ENCODE results near the gene MYBPC1. TPM values are rescaled to one million over a fixed set of nuclear protein-coding genes. Genes with fewer than 3 reads are reported as not detected.

The MYBPC1 gene
- total and polyA plus RNA-seq, 2 of the 13 experiments (the other 11 are each of a cell fraction or from before 2014, with no cell fraction given): 0.31 to 0.53 TPM

DNA sequence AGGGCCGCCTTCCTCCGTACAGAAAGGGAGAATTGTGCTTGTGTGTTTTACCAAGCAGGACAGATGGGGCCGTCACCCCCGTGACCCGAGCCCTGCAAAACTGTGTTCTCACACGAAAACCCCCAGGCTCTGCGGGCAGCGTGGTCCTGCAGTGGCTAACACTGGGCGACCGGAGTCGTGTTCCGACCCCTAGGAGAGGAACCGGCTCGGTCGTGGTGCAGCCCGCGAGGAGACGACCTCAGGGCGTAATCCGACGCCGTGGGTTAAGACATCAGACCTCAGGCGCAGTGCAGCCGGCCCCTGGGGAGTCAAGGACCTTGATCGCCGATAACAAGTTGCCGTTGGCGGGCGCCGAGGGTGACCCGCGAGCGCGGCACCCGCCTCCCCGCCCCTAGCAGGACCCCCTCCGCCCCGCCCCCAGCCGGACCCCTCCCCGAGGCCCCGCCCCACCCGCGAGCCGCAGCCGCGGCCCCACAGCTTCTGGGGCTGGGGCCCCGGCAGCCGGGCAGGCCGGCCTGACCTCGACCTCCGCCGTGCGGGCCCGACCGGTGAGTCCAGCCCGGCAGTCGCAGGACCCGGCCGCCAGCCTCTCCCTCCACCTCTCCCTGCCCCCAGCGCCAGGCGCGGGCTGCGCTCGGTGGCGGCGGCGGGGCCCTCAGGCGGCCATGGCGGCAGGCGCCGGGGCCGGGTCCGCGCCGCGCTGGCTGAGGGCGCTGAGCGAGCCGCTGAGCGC lies 102.6 kb downstream of the MYBPC1 start, which contains the start of gene CHPT1:
CHPT1 (plus strand) TSS at position 444 of the 733 bp plus-strand sequence; CDS start at position 666, 222 bp downstream.
- ChIA-PET POLR2A (interaction anchor here (0.6 to 2.8 kb wide), 8 partner anchors 10 to 131 kb away, joined by 3 to 20 read pairs (median 4); no protein-coding TSS in a partner anchor), CTCF (ENCODE audit: low intra/inter-chr PET ratio, low total read pairs) (no interaction called here)
- WGBS (ENCODE audit: low lambda C conversion rate): 4% methylated on average over 3 of the region's 80 CpGs
- Histone ChIP-seq H3K9me3 (ENCODE audit: low read length) (no peaks in the 10 kb centered on the region), H3K27ac (ENCODE audit: extremely low read length, insufficient read depth, low read length) (peak within 1 kb of the TSS; percentile 98), H3K36me3 (replicated peaks in 1 of 2; ENCODE audit: control insufficient read depth in 1 of 2, insufficient read depth in 2 of 2, low read length in 2 of 2) (no peaks in the 10 kb centered on the region), H3K27me3 (ENCODE audit: control insufficient read depth in 1 of 2, insufficient read depth in 2 of 2, low read length in 2 of 2) (no peaks in the 10 kb centered on the region; a peak in 2 of 5 replicates), H3K4me1 (ENCODE audit: insufficient read depth, low read length) (peaks cover 55% of the 10 kb centered on the region), H3K4me2 (ENCODE audit: low read depth, low read length) (peak within 1 kb of the TSS; percentile 92), H3K79me2 (ENCODE audit: insufficient read depth, low read length) (peaks cover 53% of the 10 kb centered on the region), H2AFZ (ENCODE audit: low read length) (no peak within 1 kb of the TSS), H3K9ac (ENCODE audit: insufficient read depth, low read depth, low read length) (peak within 1 kb of the TSS; percentile 95), H4K20me1 (ENCODE audit: insufficient read depth, low read length) (peaks cover 22% of the 10 kb centered on the region), H3K4me3 (replicated peaks in 1 of 3; ENCODE audit: insufficient read depth in 1 of 3, low read depth in 2 of 3, low read length in 3 of 3) (peak within 1 kb of the TSS; percentile 97 to 100 (median 99))
- in situ Hi-C loops (cut with HindIII; ENCODE audit: extremely low pct_ligation_motif_present, low pct_unique_long_range_greater_than_20kb) (loop anchor here (10.0 kb wide), 1 partner anchor 93 kb away; no protein-coding TSS in a partner anchor), intact Hi-C loops (cut with micrococcal nuclease; ENCODE audit: unreplicated experiment) (loop anchor here (1.0 to 5.0 kb wide), 3 partner anchors 27 to 127 kb away; no protein-coding TSS in a partner anchor)
- FAIRE-seq (no peak), DNase-seq (ENCODE audit: low spot score) (peak; percentile 81), ATAC-seq (peak; percentile 84)
- no TSS peak for BruUV-seq (replicated peaks)
- TF ChIP-seq, protein P1, sequence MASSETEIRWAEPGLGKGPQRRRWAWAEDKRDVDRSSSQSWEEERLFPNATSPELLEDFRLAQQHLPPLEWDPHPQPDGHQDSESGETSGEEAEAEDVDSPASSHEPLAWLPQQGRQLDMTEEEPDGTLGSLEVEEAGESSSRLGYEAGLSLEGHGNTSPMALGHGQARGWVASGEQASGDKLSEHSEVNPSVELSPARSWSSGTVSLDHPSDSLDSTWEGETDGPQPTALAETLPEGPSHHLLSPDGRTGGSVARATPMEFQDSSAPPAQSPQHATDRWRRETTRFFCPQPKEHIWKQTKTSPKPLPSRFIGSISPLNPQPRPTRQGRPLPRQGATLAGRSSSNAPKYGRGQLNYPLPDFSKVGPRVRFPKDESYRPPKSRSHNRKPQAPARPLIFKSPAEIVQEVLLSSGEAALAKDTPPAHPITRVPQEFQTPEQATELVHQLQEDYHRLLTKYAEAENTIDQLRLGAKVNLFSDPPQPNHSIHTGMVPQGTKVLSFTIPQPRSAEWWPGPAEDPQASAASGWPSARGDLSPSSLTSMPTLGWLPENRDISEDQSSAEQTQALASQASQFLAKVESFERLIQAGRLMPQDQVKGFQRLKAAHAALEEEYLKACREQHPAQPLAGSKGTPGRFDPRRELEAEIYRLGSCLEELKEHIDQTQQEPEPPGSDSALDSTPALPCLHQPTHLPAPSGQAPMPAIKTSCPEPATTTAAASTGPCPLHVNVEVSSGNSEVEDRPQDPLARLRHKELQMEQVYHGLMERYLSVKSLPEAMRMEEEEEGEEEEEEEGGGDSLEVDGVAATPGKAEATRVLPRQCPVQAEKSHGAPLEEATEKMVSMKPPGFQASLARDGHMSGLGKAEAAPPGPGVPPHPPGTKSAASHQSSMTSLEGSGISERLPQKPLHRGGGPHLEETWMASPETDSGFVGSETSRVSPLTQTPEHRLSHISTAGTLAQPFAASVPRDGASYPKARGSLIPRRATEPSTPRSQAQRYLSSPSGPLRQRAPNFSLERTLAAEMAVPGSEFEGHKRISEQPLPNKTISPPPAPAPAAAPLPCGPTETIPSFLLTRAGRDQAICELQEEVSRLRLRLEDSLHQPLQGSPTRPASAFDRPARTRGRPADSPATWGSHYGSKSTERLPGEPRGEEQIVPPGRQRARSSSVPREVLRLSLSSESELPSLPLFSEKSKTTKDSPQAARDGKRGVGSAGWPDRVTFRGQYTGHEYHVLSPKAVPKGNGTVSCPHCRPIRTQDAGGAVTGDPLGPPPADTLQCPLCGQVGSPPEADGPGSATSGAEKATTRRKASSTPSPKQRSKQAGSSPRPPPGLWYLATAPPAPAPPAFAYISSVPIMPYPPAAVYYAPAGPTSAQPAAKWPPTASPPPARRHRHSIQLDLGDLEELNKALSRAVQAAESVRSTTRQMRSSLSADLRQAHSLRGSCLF (CRISPR knock-in tag; IDR thresholded peaks at IDR 0.05; ENCODE audit: borderline replicate concordance): 0 out of 2 replicates have a peak, but pooled peaks have one; percentile 37
- no peak for TF ChIP-seq ZNF556 (CRISPR knock-in tag; IDR thresholded peaks at IDR 0.05; ENCODE audit: borderline replicate concordance)
- TF ChIP-seq HMG20B (CRISPR knock-in tag; conservative IDR thresholded peaks at IDR 0.05): no peak
- TF ChIP-seq MBNL3 (CRISPR knock-in tag; conservative IDR thresholded peaks at IDR 0.05): no peak
- TF ChIP-seq ZNF331 (CRISPR knock-in tag; IDR thresholded peaks at IDR 0.05): no peak
- no peak for TF ChIP-seq ZNF496 (CRISPR knock-in tag; IDR thresholded peaks at IDR 0.05; ENCODE audit: insufficient replicate concordance)
- TF ChIP-seq ZNF773 (CRISPR knock-in tag; IDR thresholded peaks at IDR 0.05; ENCODE audit: borderline replicate concordance): no peak
- TF ChIP-seq PPARG (CRISPR knock-in tag; conservative IDR thresholded peaks at IDR 0.05): no peak
- TF ChIP-seq, protein P2, sequence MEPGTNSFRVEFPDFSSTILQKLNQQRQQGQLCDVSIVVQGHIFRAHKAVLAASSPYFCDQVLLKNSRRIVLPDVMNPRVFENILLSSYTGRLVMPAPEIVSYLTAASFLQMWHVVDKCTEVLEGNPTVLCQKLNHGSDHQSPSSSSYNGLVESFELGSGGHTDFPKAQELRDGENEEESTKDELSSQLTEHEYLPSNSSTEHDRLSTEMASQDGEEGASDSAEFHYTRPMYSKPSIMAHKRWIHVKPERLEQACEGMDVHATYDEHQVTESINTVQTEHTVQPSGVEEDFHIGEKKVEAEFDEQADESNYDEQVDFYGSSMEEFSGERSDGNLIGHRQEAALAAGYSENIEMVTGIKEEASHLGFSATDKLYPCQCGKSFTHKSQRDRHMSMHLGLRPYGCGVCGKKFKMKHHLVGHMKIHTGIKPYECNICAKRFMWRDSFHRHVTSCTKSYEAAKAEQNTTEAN (CRISPR knock-in tag; conservative IDR thresholded peaks at IDR 0.05): peak; percentile 40; the same call in 1 of the 2 replicates
- peak; percentile 52; the same call in 1 of the 2 replicates for TF ChIP-seq ZNF557 (CRISPR knock-in tag; IDR thresholded peaks at IDR 0.05)
- TF ChIP-seq FOXK2 (IDR thresholded peaks at IDR 0.05): no peak
- TF ChIP-seq, protein P3, sequence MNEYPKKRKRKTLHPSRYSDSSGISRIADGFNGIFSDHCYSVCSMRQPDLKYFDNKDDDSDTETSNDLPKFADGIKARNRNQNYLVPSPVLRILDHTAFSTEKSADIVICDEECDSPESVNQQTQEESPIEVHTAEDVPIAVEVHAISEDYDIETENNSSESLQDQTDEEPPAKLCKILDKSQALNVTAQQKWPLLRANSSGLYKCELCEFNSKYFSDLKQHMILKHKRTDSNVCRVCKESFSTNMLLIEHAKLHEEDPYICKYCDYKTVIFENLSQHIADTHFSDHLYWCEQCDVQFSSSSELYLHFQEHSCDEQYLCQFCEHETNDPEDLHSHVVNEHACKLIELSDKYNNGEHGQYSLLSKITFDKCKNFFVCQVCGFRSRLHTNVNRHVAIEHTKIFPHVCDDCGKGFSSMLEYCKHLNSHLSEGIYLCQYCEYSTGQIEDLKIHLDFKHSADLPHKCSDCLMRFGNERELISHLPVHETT (CRISPR knock-in tag; conservative IDR thresholded peaks at IDR 0.05): 0 out of 2 replicates have a peak, but pooled peaks have one; percentile 19
- TF ChIP-seq ZNF652 (CRISPR knock-in tag; IDR thresholded peaks at IDR 0.05; ENCODE audit: borderline replicate concordance, low read depth): no peak
- TF ChIP-seq MZF1 (CRISPR knock-in tag; IDR thresholded peaks at IDR 0.05; ENCODE audit: borderline replicate concordance): no peak
- TF ChIP-seq HMGA1 (CRISPR knock-in tag; conservative IDR thresholded peaks at IDR 0.05): no peak
- TF ChIP-seq GTF2F1 (IDR thresholded peaks at IDR 0.05; ENCODE audit: low read length): no peak
- no peak for TF ChIP-seq ZNF782 (CRISPR knock-in tag; IDR thresholded peaks at IDR 0.05; ENCODE audit: borderline replicate concordance)
